Renal pelvis (tissue), 12 donors: ENCODE measurements around the gene RPS6KA6. TPM values are rescaled to one million over a fixed set of nuclear protein-coding genes. Genes with fewer than 3 reads are reported as not detected.

Source experiments
- DNase-seq: peaks from one replicate; pipeline ENCODE4 v3.0.0-alpha.2; 2013
- long read RNA-seq, 16 experiments: transcript quantifications; one replicate each; lab custom pipeline, GENCODE V29; 2026
- polyA plus RNA-seq, 3 donors: library from polyadenylated mRNA; unstranded; fragments of 120-200 nt; gene quantifications; one replicate each; pipeline ENCODE4 v1.2.1, GENCODE V29; 2013; ENCODE audit not compliant: insufficient read length in 3 of 3

Gene RPS6KA6
- 10 to 100 TPM; 15.9 to 18.9 (median 18.1) TPM for polyA plus RNA-seq
- long read RNA-seq, donor 1, partial matches to known transcripts = 0 of 1 reads
- long read RNA-seq, donor 1, other reads (novel, unspliced or antisense) = 0 of 1 reads
- long read RNA-seq, donor 2, partial matches to known transcripts = 0 of 1 reads
- long read RNA-seq, donor 2, other reads (novel, unspliced or antisense) = 0 of 1 reads
- long read RNA-seq, donor 3, partial matches to known transcripts = 0 of 1 reads
- long read RNA-seq, donor 3, other reads (novel, unspliced or antisense) = 0 of 1 reads
- long read RNA-seq, donor 4, partial matches to known transcripts = 0 of 1 reads
- long read RNA-seq, donor 4, other reads (novel, unspliced or antisense) = 0 of 1 reads
- long read RNA-seq, donor 5, partial matches to known transcripts = 0 of 2 reads
- long read RNA-seq, donor 5, other reads (novel, unspliced or antisense) = 0 of 2 reads
- long read RNA-seq, donor 6, partial matches to known transcripts = 5 of 8 reads
- long read RNA-seq, donor 6, other reads (novel, unspliced or antisense) = 0 of 8 reads
- long read RNA-seq, donor 7 = 0 reads
- long read RNA-seq, donor 8 = 0 reads
- long read RNA-seq, donor 9, partial matches to known transcripts = 0 of 1 reads
- long read RNA-seq, donor 9, other reads (novel, unspliced or antisense) = 0 of 1 reads
- long read RNA-seq, donor 10, partial matches to known transcripts = 0 of 1 reads
- long read RNA-seq, donor 10, other reads (novel, unspliced or antisense) = 0 of 1 reads
- long read RNA-seq, donor 11 = 0 reads
- long read RNA-seq, donor 12, full-length matches to known transcripts = 2 of 14 reads
- long read RNA-seq, donor 12, partial matches to known transcripts = 12 of 14 reads
- long read RNA-seq, donor 12, other reads (novel, unspliced or antisense) = 0 of 14 reads
- long read RNA-seq, donor 13, partial matches to known transcripts = 0 of 1 reads
- long read RNA-seq, donor 13, other reads (novel, unspliced or antisense) = 0 of 1 reads
- long read RNA-seq, donor 14 = 0 reads
- long read RNA-seq, donor 15, partial matches to known transcripts = 0 of 1 reads
- long read RNA-seq, donor 15, other reads (novel, unspliced or antisense) = 0 of 1 reads
- long read RNA-seq, donor 16 = 0 reads

- peak; percentile 17 for DNase-seq
These were observed at the start of gene RPS6KA6 for GRCh38 chrX:84187533-84188319. Gene RPS6KA6 (minus strand): TSS chrX:84188199. CDS start chrX:84187899, 300 bp downstream.

- no peak for DNase-seq
These were observed 36.7 kb upstream of the RPS6KA6 start for GRCh38 chrX:84224741-84225140.

- no peak for DNase-seq
These were observed 35.3 kb upstream of the RPS6KA6 start for GRCh38 chrX:84223261-84223660.

GRCh38 chrX:84221181-84221580 lies 33.2 kb upstream of the RPS6KA6 start:
- no peak for DNase-seq

- no peak for DNase-seq
These were observed 31.6 kb upstream of the RPS6KA6 start for GRCh38 chrX:84219551-84219950.

- no peak for DNase-seq
These were observed 30.7 kb upstream of the RPS6KA6 start for GRCh38 chrX:84218726-84219125.

- no peak for DNase-seq
These were observed 28.9 kb upstream of the RPS6KA6 start for GRCh38 chrX:84216881-84217280.

- DNase-seq = no peak
These were observed 28.4 kb upstream of the RPS6KA6 start for GRCh38 chrX:84216406-84216805.

GRCh38 chrX:84205276-84205675 lies 17.3 kb upstream of the RPS6KA6 start:
- DNase-seq = no peak

- no peak for DNase-seq
These were observed 11.7 kb upstream of the RPS6KA6 start for GRCh38 chrX:84199688-84200087.

GRCh38 chrX:84197550-84197949 lies 9.6 kb upstream of the RPS6KA6 start:
- no peak for DNase-seq

GRCh38 chrX:84192006-84192405 lies 4.0 kb upstream of the RPS6KA6 start:
- no peak for DNase-seq

- DNase-seq = no peak
These were observed 1.1 kb upstream of the RPS6KA6 start for GRCh38 chrX:84189125-84189524.

GRCh38 chrX:84188320-84188834 lies 378 bp upstream of the RPS6KA6 start:
- peak; percentile 71 for DNase-seq

- DNase-seq = peak; percentile 4
These were observed 1.1 kb downstream of the RPS6KA6 start for GRCh38 chrX:84186603-84187532.

GRCh38 chrX:84182516-84182915 lies 5.5 kb downstream of the RPS6KA6 start:
- no peak for DNase-seq

GRCh38 chrX:84175958-84176357 lies 12.0 kb downstream of the RPS6KA6 start:
- no peak for DNase-seq

GRCh38 chrX:84175274-84175673 lies 12.7 kb downstream of the RPS6KA6 start:
- DNase-seq = no peak

GRCh38 chrX:84174348-84174747 lies 13.7 kb downstream of the RPS6KA6 start:
- DNase-seq = no peak

GRCh38 chrX:84170931-84171330 lies 17.1 kb downstream of the RPS6KA6 start:
- DNase-seq = no peak
